H1 (cell line): Measurements from ENCODE around the gene ARHGEF2. TPM values are rescaled to one million over a fixed set of nuclear protein-coding genes. Genes with fewer than 3 reads are reported as not detected.

Experiments
- CBX5 ChIP-seq: fragments of 300-800, 300-1000 bp; sonication (generic); IDR thresholded peaks from 2 replicates; pipeline ENCODE4 v1.7.1; 2016; ENCODE audit warnings: antibody characterized with exemption, low read length, low read depth
- CHD2 ChIP-seq: IDR thresholded peaks from 2 replicates; pipeline ENCODE4 v1.6.1; 2012; ENCODE audit warnings: low read length, improper control_type of control experiment
- CREB1 ChIP-seq: IDR thresholded peaks from 2 replicates; pipeline ENCODE4 v1.6.1; 2012; ENCODE audit warnings: inconsistent platforms
- CTBP2 ChIP-seq: IDR thresholded peaks from 2 replicates; pipeline ENCODE4 v1.7.0; 2011; ENCODE audit warnings: borderline replicate concordance, mild to moderate bottlenecking, moderate library complexity, mixed read lengths, low read length; ENCODE audit not compliant: insufficient read depth, insufficient read length
- JUN ChIP-seq: IDR thresholded peaks from 2 replicates; pipeline ENCODE4 v1.6.1; 2011; ENCODE audit warnings: low read depth, mild to moderate bottlenecking, improper control_type of control experiment, low read length
- TCF12 ChIP-seq: IDR thresholded peaks from 2 replicates; pipeline ENCODE4 v1.6.1; 2011; ENCODE audit warnings: low read depth, mild to moderate bottlenecking, low read length
- polyA plus RNA-seq, 7 experiments: library from polyadenylated mRNA; depleted of rRNA in 3 of 7; stranded (reverse) in 5 of 7; unstranded in 2 of 7; fragments of >200 nt in 5 of 7; fragments of 200-250 nt in 2 of 7; gene quantifications; 1 replicate in 5 of 7; 2 replicates in 1 of 7; 4 replicates in 1 of 7; pipeline versions ENCODE4 v1.2.1 to v1.2.3, GENCODE V29; 2011 to 2013; ENCODE audit warnings: missing spikeins in 2 of 7, mixed read lengths in 2 of 7
- total RNA-seq: library from RNA; stranded (reverse); fragmentation: NEBNext Ultra II Directional; extraction: Animal tissue kit (Norgen Biotek cat#: 25700); gene quantifications from 2 replicates; pipeline ENCODE4 v1.2.1, GENCODE V29; 2021
- TF ChIP-seq, protein P1 (sequence below): IDR thresholded peaks from 2 replicates; pipeline ENCODE4 v1.6.1; 2012; ENCODE audit warnings: inconsistent platforms

Gene ARHGEF2
- total and polyA plus RNA-seq, 2 of the 8 experiments (the other 6 are each of a cell fraction or from before 2014, with no cell fraction given) = 42.7 to 80.5 TPM

DNA sequence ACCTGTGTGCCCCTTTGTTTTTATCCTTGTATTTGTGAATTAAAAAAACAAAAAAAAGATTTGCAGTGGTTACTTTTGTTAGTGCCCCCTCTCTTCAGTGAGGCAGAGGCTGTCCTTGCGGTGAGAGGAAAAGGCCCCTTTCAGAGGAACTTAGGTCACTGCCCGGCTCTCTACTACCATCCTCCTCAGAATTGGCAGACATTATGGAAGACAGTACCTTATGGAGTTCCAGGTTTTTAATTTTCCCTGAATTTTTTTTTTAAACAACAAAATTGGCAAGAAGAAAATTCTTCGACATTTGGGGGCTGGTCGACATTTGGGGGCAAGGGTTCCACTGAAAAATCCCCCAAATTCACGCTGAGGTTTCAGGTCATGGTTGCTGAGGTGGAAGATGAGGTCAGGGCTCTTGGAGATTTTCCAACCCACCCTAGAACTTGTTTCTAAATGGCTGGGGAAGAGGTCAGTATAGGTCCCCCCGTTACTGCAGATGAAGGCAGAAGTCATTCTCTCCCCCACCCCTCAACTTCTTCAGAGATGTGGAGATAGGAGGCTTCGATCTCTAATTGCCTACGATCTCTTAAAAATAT, 31.6 kb downstream of the ARHGEF2 start (continued):
- TF ChIP-seq, protein P1, sequence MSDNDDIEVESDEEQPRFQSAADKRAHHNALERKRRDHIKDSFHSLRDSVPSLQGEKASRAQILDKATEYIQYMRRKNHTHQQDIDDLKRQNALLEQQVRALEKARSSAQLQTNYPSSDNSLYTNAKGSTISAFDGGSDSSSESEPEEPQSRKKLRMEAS = no peak
- TF ChIP-seq CHD2 (no peak), JUN (no peak), CBX5 (no peak), CREB1 (no peak), CTBP2 (no peak), TCF12 (no peak)
